HepG2 (cell line): ENCODE data around the gene FAM219A. TPM values are rescaled to one million over a fixed set of nuclear protein-coding genes. Genes with fewer than 3 reads are reported as not detected.

Experiments
- HDAC2 ChIP-seq: sonication (generic); formaldehyde crosslinking; IDR thresholded peaks from 2 replicates; pipeline ENCODE4 v1.4.0; 2020; ENCODE audit warnings: missing genetic modification reagents
- HOXA7 ChIP-seq: sonication (generic); formaldehyde crosslinking; IDR thresholded peaks from 2 replicates; pipeline ENCODE4 v1.8.1; 2022; ENCODE audit warnings: mild to moderate bottlenecking, missing genetic modification reagents, moderate library complexity
- NFIC ChIP-seq: IDR thresholded peaks from 2 replicates; pipeline ENCODE4 v1.6.1; 2012; ENCODE audit warnings: mild to moderate bottlenecking, low read length, inconsistent platforms
- PAWR ChIP-seq: sonication (generic); formaldehyde crosslinking; IDR thresholded peaks from 2 replicates; pipeline ENCODE4 v1.4.0; 2020; ENCODE audit warnings: missing genetic modification reagents, mild to moderate bottlenecking, borderline replicate concordance
- SP140L ChIP-seq: sonication (generic); formaldehyde crosslinking; IDR thresholded peaks from 2 replicates; pipeline ENCODE4 v1.4.0; 2020; ENCODE audit warnings: missing genetic modification reagents, borderline replicate concordance
- SRSF1 ChIP-seq: fragments of 200-400 bp; formaldehyde crosslinking; optimal IDR thresholded peaks from 2 replicates; pipeline ENCODE3; 2017; ENCODE audit warnings: mild to moderate bottlenecking, low read depth, low read length, moderate library complexity
- THYN1 ChIP-seq: sonication (generic); formaldehyde crosslinking; IDR thresholded peaks from 2 replicates; pipeline ENCODE4 v1.8.1; 2023; ENCODE audit warnings: low read depth, mild to moderate bottlenecking, moderate library complexity, missing genetic modification reagents, borderline replicate concordance
- ZFP41 ChIP-seq: sonication (generic); formaldehyde crosslinking; IDR thresholded peaks from 2 replicates; pipeline ENCODE4 v1.4.0; 2020; ENCODE audit warnings: mild to moderate bottlenecking, missing genetic modification reagents, borderline replicate concordance
- ZFX ChIP-seq: sonication (generic); formaldehyde crosslinking; IDR thresholded peaks from 2 replicates; pipeline ENCODE4 v1.4.0; 2020; ENCODE audit warnings: mild to moderate bottlenecking, low read depth, missing genetic modification reagents, moderate library complexity
- ZSCAN12 ChIP-seq: sonication (generic); formaldehyde crosslinking; IDR thresholded peaks from 2 replicates; pipeline ENCODE4 v1.9.0; 2021; ENCODE audit warnings: mild to moderate bottlenecking, missing genetic modification reagents
- polyA plus RNA-seq, 8 experiments: library from polyadenylated mRNA; depleted of rRNA in 3 of 8; stranded (reverse) in 7 of 8; unstranded in 1 of 8; fragments of >200 nt; fragmentation: Illumina TruSeq in 4 of 8; extraction: Trizol in 4 of 8; gene quantifications; 2 replicates each; pipeline versions ENCODE4 v1.2.1 to v1.2.3, GENCODE V29; 2011 to 2016; ENCODE audit warnings: low read depth in 4 of 8, missing spikeins in 1 of 8, mixed read lengths in 1 of 8; ENCODE audit not compliant: insufficient read depth in 1 of 8
- total RNA-seq, 5 experiments: library from RNA; depleted of rRNA; stranded (reverse); fragments of >200 nt; fragmentation: Illumina TruSeq; extraction: Trizol; gene quantifications; 2 replicates each; pipeline ENCODE4 v1.2.3, GENCODE V29; 2016; ENCODE audit warnings: low read depth in 1 of 5
- TF ChIP-seq, protein P1 (sequence below): sonication (generic); formaldehyde crosslinking; IDR thresholded peaks from 2 replicates; pipeline ENCODE4 v1.4.0; 2020; ENCODE audit warnings: missing genetic modification reagents, borderline replicate concordance
- TF ChIP-seq, protein P2 (sequence below): sonication (generic); formaldehyde crosslinking; IDR thresholded peaks from 2 replicates; pipeline ENCODE4 v1.4.0; 2020; ENCODE audit warnings: missing genetic modification reagents
- TF ChIP-seq, protein P3 (sequence below): sonication (generic); formaldehyde crosslinking; IDR thresholded peaks from 2 replicates; pipeline ENCODE4 v1.5.1; 2020; ENCODE audit warnings: mild to moderate bottlenecking, missing genetic modification reagents, borderline replicate concordance
- TF ChIP-seq, protein P4 (sequence below): sonication (generic); formaldehyde crosslinking; IDR thresholded peaks from 2 replicates; pipeline ENCODE4 v1.8.1; 2023; ENCODE audit warnings: missing genetic modification reagents, inconsistent platforms, borderline replicate concordance
- TF ChIP-seq, protein P5 (sequence below): fragments of 450-650 bp; IDR thresholded peaks from 2 replicates; pipeline ENCODE4 v1.6.1; 2017; ENCODE audit warnings: mild to moderate bottlenecking

The FAM219A gene
- total and polyA plus RNA-seq, 2 of the 13 experiments (the other 11 are each of a cell fraction or from before 2014, with no cell fraction given), result 3.9 to 6.4 TPM

DNA sequence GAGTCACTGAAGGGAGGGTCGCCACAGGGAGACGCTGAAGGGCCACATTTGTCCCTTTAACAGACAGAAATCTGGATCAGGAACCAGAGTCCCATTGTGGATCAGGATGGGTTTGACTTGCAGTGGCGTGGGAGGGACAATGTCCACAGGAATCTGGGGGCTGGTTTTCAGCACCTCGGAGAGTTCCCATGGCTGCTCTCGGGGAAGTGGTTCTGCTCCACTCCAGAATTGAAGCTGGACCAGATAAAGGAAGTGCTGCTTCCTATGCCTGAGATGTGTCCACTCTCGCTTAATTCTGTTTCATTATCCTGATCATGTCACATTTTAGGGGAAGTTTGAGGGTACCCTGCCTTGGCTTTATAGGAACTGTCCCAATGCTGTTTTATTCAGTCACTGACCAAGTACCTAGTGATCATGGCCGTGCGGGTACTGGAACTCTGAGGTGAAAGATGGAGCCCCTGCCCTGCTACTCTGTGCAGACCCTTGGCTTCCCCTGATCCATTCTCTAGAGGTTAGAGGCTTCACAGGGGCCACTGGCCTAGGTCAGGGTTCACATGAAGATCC lies 35.7 kb upstream of the FAM219A start (continued):
- TF ChIP-seq, protein P1, sequence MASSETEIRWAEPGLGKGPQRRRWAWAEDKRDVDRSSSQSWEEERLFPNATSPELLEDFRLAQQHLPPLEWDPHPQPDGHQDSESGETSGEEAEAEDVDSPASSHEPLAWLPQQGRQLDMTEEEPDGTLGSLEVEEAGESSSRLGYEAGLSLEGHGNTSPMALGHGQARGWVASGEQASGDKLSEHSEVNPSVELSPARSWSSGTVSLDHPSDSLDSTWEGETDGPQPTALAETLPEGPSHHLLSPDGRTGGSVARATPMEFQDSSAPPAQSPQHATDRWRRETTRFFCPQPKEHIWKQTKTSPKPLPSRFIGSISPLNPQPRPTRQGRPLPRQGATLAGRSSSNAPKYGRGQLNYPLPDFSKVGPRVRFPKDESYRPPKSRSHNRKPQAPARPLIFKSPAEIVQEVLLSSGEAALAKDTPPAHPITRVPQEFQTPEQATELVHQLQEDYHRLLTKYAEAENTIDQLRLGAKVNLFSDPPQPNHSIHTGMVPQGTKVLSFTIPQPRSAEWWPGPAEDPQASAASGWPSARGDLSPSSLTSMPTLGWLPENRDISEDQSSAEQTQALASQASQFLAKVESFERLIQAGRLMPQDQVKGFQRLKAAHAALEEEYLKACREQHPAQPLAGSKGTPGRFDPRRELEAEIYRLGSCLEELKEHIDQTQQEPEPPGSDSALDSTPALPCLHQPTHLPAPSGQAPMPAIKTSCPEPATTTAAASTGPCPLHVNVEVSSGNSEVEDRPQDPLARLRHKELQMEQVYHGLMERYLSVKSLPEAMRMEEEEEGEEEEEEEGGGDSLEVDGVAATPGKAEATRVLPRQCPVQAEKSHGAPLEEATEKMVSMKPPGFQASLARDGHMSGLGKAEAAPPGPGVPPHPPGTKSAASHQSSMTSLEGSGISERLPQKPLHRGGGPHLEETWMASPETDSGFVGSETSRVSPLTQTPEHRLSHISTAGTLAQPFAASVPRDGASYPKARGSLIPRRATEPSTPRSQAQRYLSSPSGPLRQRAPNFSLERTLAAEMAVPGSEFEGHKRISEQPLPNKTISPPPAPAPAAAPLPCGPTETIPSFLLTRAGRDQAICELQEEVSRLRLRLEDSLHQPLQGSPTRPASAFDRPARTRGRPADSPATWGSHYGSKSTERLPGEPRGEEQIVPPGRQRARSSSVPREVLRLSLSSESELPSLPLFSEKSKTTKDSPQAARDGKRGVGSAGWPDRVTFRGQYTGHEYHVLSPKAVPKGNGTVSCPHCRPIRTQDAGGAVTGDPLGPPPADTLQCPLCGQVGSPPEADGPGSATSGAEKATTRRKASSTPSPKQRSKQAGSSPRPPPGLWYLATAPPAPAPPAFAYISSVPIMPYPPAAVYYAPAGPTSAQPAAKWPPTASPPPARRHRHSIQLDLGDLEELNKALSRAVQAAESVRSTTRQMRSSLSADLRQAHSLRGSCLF (CRISPR knock-in tag), result no peak
- TF ChIP-seq, protein P2, sequence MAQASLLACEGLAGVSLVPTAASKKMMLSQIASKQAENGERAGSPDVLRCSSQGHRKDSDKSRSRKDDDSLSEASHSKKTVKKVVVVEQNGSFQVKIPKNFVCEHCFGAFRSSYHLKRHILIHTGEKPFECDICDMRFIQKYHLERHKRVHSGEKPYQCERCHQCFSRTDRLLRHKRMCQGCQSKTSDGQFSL (CRISPR knock-in tag), result no peak
- TF ChIP-seq ZFX (CRISPR knock-in tag), result no peak
- TF ChIP-seq, protein P3, sequence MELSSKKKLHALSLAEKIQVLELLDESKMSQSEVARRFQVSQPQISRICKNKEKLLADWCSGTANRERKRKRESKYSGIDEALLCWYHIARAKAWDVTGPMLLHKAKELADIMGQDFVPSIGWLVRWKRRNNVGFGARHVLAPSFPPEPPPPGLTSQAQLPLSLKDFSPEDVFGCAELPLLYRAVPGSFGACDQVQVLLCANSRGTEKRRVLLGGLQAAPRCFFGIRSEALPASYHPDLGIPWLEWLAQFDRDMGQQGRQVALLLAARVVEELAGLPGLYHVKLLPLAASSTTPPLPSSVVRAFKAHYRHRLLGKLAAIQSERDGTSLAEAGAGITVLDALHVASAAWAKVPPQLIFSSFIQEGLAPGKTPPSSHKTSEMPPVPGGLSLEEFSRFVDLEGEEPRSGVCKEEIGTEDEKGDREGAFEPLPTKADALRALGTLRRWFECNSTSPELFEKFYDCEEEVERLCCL, result no peak
- peak; percentile 44; the same call in 1 of the 2 replicates for TF ChIP-seq HDAC2
- TF ChIP-seq THYN1 (CRISPR knock-in tag), result no peak
- no peak for TF ChIP-seq SP140L
- 0 out of 2 replicates have a peak, but pooled peaks have one; percentile 58 for TF ChIP-seq ZSCAN12 (CRISPR knock-in tag)
- TF ChIP-seq, protein P4, sequence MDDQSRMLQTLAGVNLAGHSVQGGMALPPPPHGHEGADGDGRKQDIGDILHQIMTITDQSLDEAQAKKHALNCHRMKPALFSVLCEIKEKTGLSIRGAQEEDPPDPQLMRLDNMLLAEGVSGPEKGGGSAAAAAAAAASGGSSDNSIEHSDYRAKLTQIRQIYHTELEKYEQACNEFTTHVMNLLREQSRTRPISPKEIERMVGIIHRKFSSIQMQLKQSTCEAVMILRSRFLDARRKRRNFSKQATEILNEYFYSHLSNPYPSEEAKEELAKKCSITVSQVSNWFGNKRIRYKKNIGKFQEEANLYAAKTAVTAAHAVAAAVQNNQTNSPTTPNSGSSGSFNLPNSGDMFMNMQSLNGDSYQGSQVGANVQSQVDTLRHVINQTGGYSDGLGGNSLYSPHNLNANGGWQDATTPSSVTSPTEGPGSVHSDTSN (CRISPR knock-in tag), result no peak
- no peak for TF ChIP-seq HOXA7
- TF ChIP-seq, protein P5, sequence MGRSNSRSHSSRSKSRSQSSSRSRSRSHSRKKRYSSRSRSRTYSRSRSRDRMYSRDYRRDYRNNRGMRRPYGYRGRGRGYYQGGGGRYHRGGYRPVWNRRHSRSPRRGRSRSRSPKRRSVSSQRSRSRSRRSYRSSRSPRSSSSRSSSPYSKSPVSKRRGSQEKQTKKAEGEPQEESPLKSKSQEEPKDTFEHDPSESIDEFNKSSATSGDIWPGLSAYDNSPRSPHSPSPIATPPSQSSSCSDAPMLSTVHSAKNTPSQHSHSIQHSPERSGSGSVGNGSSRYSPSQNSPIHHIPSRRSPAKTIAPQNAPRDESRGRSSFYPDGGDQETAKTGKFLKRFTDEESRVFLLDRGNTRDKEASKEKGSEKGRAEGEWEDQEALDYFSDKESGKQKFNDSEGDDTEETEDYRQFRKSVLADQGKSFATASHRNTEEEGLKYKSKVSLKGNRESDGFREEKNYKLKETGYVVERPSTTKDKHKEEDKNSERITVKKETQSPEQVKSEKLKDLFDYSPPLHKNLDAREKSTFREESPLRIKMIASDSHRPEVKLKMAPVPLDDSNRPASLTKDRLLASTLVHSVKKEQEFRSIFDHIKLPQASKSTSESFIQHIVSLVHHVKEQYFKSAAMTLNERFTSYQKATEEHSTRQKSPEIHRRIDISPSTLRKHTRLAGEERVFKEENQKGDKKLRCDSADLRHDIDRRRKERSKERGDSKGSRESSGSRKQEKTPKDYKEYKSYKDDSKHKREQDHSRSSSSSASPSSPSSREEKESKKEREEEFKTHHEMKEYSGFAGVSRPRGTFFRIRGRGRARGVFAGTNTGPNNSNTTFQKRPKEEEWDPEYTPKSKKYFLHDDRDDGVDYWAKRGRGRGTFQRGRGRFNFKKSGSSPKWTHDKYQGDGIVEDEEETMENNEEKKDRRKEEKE, result no peak
- no peak for TF ChIP-seq SRSF1
- no peak for TF ChIP-seq NFIC
- no peak for TF ChIP-seq PAWR
- no peak for TF ChIP-seq ZFP41
